Right lobe of liver (tissue), 4 donors: ENCODE results near the gene SPSB2.

Source experiments
- POLR2A ChIP-seq: fragments of 450-650 bp; IDR thresholded peaks from one replicate; pipeline ENCODE4 v1.6.1; 2017; ENCODE audit warnings: antibody characterized with exemption, mild to moderate bottlenecking
- TF ChIP-seq, protein P1 (sequence below), 4 donors: fragments of 200-600 bp in 3 of 4; fragments of 450-650 bp in 1 of 4; IDR thresholded peaks; one replicate each; pipeline versions ENCODE4 v1.5.1 to v1.8.0; 2016 to 2022; ENCODE audit warnings: antibody characterized with exemption in 4 of 4, mild to moderate bottlenecking in 2 of 4
- donor health status: DM: no; HTN: no; CAD: no.
- donor health status: DM: no; HTN: no; CAD: no.
- donor health status: DM: no; HTN: yes; CAD: no.

DNA sequence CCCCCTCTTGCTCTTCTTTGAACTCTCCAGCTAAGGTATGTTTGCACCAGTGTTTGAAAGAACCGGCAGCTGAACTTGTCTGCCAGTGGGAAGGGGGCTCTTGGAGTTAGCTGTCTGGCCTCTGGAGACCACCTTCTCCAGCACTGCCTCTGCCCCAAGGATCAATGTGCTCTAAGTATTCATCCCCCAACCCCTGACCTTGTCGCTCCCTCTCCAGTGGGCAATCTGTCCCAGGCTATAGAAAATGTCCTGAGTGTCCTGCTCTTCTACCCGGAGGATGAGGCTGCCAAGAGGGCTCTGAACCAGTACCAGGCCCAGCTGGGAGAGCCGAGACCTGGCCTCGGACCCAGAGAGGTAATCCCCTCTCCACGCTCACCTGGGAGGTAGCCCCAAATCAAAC is 42.1 kb downstream of the SPSB2 start:
- TF ChIP-seq, protein P1, sequence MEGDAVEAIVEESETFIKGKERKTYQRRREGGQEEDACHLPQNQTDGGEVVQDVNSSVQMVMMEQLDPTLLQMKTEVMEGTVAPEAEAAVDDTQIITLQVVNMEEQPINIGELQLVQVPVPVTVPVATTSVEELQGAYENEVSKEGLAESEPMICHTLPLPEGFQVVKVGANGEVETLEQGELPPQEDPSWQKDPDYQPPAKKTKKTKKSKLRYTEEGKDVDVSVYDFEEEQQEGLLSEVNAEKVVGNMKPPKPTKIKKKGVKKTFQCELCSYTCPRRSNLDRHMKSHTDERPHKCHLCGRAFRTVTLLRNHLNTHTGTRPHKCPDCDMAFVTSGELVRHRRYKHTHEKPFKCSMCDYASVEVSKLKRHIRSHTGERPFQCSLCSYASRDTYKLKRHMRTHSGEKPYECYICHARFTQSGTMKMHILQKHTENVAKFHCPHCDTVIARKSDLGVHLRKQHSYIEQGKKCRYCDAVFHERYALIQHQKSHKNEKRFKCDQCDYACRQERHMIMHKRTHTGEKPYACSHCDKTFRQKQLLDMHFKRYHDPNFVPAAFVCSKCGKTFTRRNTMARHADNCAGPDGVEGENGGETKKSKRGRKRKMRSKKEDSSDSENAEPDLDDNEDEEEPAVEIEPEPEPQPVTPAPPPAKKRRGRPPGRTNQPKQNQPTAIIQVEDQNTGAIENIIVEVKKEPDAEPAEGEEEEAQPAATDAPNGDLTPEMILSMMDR (IDR thresholded peaks at IDR 0.05), result no peak
- TF ChIP-seq POLR2A, result no peak
